Thyroid gland (tissue), 4 donors: ENCODE data around the gene MAGI1.

ENCODE experiments used
- CTCF ChIP-seq, 6 experiments: fragments of 200-600 bp in 3 of 6; fragments of 450-650 bp in 3 of 6; sonication (generic) in 3 of 6; IDR thresholded peaks; one replicate each; pipeline ENCODE4 v1.5.1; 2016 to 2019; ENCODE audit warnings: antibody characterized with exemption in 6 of 6, mild to moderate bottlenecking in 2 of 6, inconsistent platforms in 1 of 6, moderate library complexity in 1 of 6
- POLR2A ChIP-seq, 2 donors: fragments of 450-650 bp; IDR thresholded peaks; one replicate each; pipeline ENCODE4 v1.6.1; 2017; ENCODE audit warnings: antibody characterized with exemption in 2 of 2, mild to moderate bottlenecking in 2 of 2, moderate library complexity in 1 of 2

DNA sequence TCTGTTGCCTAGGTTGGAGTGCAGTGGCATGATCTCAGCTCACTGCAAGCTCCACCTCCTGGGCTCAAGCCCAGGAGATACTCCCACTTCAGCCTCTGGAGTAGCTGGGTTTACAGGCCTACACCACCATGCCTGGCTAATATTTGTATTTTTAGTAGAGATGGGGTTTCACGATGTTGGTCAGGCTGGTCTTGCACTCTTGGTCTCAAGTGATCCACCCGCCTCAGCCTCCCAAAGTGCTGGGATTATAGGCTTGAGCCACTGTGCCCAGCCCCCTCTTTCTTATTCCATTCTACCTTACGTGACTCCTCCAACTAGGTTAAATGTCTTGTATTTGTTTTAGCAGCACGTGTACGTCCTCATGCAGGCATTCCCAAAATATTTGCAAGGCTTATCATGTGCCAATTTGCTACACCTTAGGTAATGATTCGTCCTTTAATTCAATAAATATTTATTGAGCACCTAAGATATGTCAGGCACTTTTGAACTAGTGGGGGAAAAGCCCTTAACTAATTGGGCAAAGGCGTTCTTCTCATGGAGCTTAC lies 14.9 kb upstream of the MAGI1 start:
- TF ChIP-seq CTCF (IDR thresholded peaks at IDR 0.05) (no peak), POLR2A (IDR thresholded peaks at IDR 0.05) (no peak)
